HepG2 (cell line): ENCODE data around the gene PLIN4. TPM values are rescaled to one million over a fixed set of nuclear protein-coding genes. Genes with fewer than 3 reads are reported as not detected.

Experiments
- CEBPB ChIP-seq: IDR thresholded peaks from 2 replicates; pipeline ENCODE4 v1.6.1; 2011; ENCODE audit warnings: low read depth, low read length, improper control_type of control experiment, borderline replicate concordance
- DR1 ChIP-seq: sonication (generic); formaldehyde crosslinking; IDR thresholded peaks from 2 replicates; pipeline ENCODE4 v1.8.0; 2021; ENCODE audit warnings: mild to moderate bottlenecking, missing genetic modification reagents, inconsistent platforms
- HIC2 ChIP-seq: sonication (generic); formaldehyde crosslinking; IDR thresholded peaks from 2 replicates; pipeline ENCODE4 v1.9.0; 2022; ENCODE audit warnings: low read depth, missing genetic modification reagents
- KAT8 ChIP-seq: IDR thresholded peaks from 2 replicates; pipeline ENCODE4 v1.6.1; 2016; ENCODE audit warnings: missing genetic modification reagents, missing compliant biosample characterization
- MTA3 ChIP-seq: sonication (generic); formaldehyde crosslinking; IDR thresholded peaks from 2 replicates; pipeline ENCODE4 v1.4.0; 2020; ENCODE audit warnings: missing genetic modification reagents
- NFE2L1 ChIP-seq: sonication (generic); formaldehyde crosslinking; IDR thresholded peaks from 2 replicates; pipeline ENCODE4 v1.4.0; 2020; ENCODE audit warnings: missing genetic modification reagents, mild to moderate bottlenecking, borderline replicate concordance
- PBX2 ChIP-seq: IDR thresholded peaks from 2 replicates; pipeline ENCODE4 v1.6.1; 2016; ENCODE audit warnings: control low read depth
- PPARG ChIP-seq: conservative IDR thresholded peaks from 2 replicates; pipeline ENCODE4 v1.6.1; 2016; ENCODE audit warnings: missing biosample characterization, missing genetic modification reagents
- REXO4 ChIP-seq: sonication (generic); formaldehyde crosslinking; IDR thresholded peaks from 2 replicates; pipeline ENCODE4 v1.8.0; 2022; ENCODE audit warnings: missing genetic modification reagents, mild to moderate bottlenecking, borderline replicate concordance
- RXRB ChIP-seq: IDR thresholded peaks from 2 replicates; pipeline ENCODE4 v1.6.1; 2016; ENCODE audit warnings: borderline replicate concordance, missing genetic modification reagents, missing compliant biosample characterization
- SAP130 ChIP-seq: IDR thresholded peaks from 2 replicates; pipeline ENCODE4 v1.6.1; 2016; ENCODE audit warnings: low read depth
- SPEN ChIP-seq: sonication (generic); formaldehyde crosslinking; IDR thresholded peaks from 2 replicates; pipeline ENCODE4 v1.5.1; 2020; ENCODE audit warnings: low read depth, mild to moderate bottlenecking, missing genetic modification reagents
- SRY ChIP-seq: sonication (generic); formaldehyde crosslinking; IDR thresholded peaks from 2 replicates; pipeline ENCODE4 v1.8.0; 2022; ENCODE audit warnings: mild to moderate bottlenecking, missing genetic modification reagents
- ZBTB2 ChIP-seq: sonication (generic); formaldehyde crosslinking; IDR thresholded peaks from 2 replicates; pipeline ENCODE4 v1.8.0; 2022; ENCODE audit warnings: low read depth, missing genetic modification reagents
- ZBTB4 ChIP-seq: sonication (generic); formaldehyde crosslinking; IDR thresholded peaks from 2 replicates; pipeline ENCODE4 v1.4.0; 2020; ENCODE audit warnings: missing genetic modification reagents, mild to moderate bottlenecking, borderline replicate concordance
- ZGPAT ChIP-seq: IDR thresholded peaks from 2 replicates; pipeline ENCODE4 v1.6.1; 2016; ENCODE audit warnings: mild to moderate bottlenecking
- ZNF670 ChIP-seq: sonication (generic); formaldehyde crosslinking; IDR thresholded peaks from 2 replicates; pipeline ENCODE4 v1.8.0; 2022; ENCODE audit warnings: mild to moderate bottlenecking, missing genetic modification reagents, borderline replicate concordance
- ZSCAN9 ChIP-seq: IDR thresholded peaks from 2 replicates; pipeline ENCODE4 v1.6.1; 2016; ENCODE audit warnings: borderline replicate concordance
- polyA plus RNA-seq, 8 experiments: library from polyadenylated mRNA; depleted of rRNA in 3 of 8; stranded (reverse) in 7 of 8; unstranded in 1 of 8; fragments of >200 nt; fragmentation: Illumina TruSeq in 4 of 8; extraction: Trizol in 4 of 8; gene quantifications; 2 replicates each; pipeline versions ENCODE4 v1.2.1 to v1.2.3, GENCODE V29; 2011 to 2016; ENCODE audit warnings: low read depth in 4 of 8, missing spikeins in 1 of 8, mixed read lengths in 1 of 8; ENCODE audit not compliant: insufficient read depth in 1 of 8
- total RNA-seq, 5 experiments: library from RNA; depleted of rRNA; stranded (reverse); fragments of >200 nt; fragmentation: Illumina TruSeq; extraction: Trizol; gene quantifications; 2 replicates each; pipeline ENCODE4 v1.2.3, GENCODE V29; 2016; ENCODE audit warnings: low read depth in 1 of 5

The PLIN4 gene
- total and polyA plus RNA-seq, 2 of the 13 experiments (the other 11 are each of a cell fraction or from before 2014, with no cell fraction given), result 1.1 to 1.3 TPM

- TF ChIP-seq ZBTB2 (CRISPR knock-in tag), result no peak
- peak; percentile 48; the same call in 1 of the 2 replicates for TF ChIP-seq SAP130
- peak; percentile 75; the same call in 1 of the 2 replicates for TF ChIP-seq DR1 (CRISPR knock-in tag)
- TF ChIP-seq ZNF670 (CRISPR knock-in tag), result no peak
- peak; percentile 87 for TF ChIP-seq PPARG (CRISPR knock-in tag)
- TF ChIP-seq CEBPB, result peak; percentile 14; the same call in 1 of the 2 replicates
- TF ChIP-seq HIC2, result peak; percentile 42; the same call in 1 of the 2 replicates
- peak; percentile 53 for TF ChIP-seq ZGPAT (CRISPR knock-in tag)
- 0 out of 2 replicates have a peak, but pooled peaks have one; percentile 30 for TF ChIP-seq NFE2L1 (CRISPR knock-in tag)
- no peak for TF ChIP-seq PBX2 (CRISPR knock-in tag)
- peak; percentile 93 for TF ChIP-seq ZBTB4 (CRISPR knock-in tag)
- peak; percentile 74 for TF ChIP-seq SPEN
- peak; percentile 69 for TF ChIP-seq KAT8 (CRISPR knock-in tag)
- TF ChIP-seq SRY, result 0 out of 2 replicates have a peak, but pooled peaks have one; percentile 11
- TF ChIP-seq REXO4 (CRISPR knock-in tag), result no peak
- TF ChIP-seq MTA3, result no peak
- peak; percentile 71; the same call in 1 of the 2 replicates for TF ChIP-seq RXRB
- TF ChIP-seq ZSCAN9 (CRISPR knock-in tag), result 0 out of 2 replicates have a peak, but pooled peaks have one; percentile 39
These were observed at the start of gene PLIN4 (continued) for GRCh38 chr19:4518345-4519171.
